Dermis blood vessel endothelial cell (primary cell): ENCODE results near the gene ESR1. TPM values are rescaled to one million over a fixed set of nuclear protein-coding genes. Genes with fewer than 3 reads are reported as not detected.
"Not testable (repeated sequence)": the region's sequence is repeated elsewhere in the genome, so short reads cannot be mapped to it uniquely, and the experiment has no call there.

ENCODE experiments used
- DNase-seq: peaks from one replicate; pipeline ENCODE4 v3.0.0; 2010
- total RNA-seq: library from RNA; depleted of rRNA; stranded (reverse); fragments of >200 nt; gene quantifications from 2 replicates; pipeline ENCODE4 v1.2.3, GENCODE V29; 2014

ESR1 gene
- total RNA-seq, 1 donor from 2014 or later: not detected

GRCh38 chr6:152057832-152058498 lies 250.5 kb downstream of the ESR1 start:
- no peak for DNase-seq

- DNase-seq: no peak
These were observed 252.4 kb downstream of the ESR1 start for GRCh38 chr6:152059909-152060308.

- DNase-seq: no peak
These were observed 255.0 kb downstream of the ESR1 start for GRCh38 chr6:152062476-152062875.

- DNase-seq: no peak
These were observed 255.9 kb downstream of the ESR1 start for GRCh38 chr6:152063170-152063921.

GRCh38 chr6:152068622-152069261 lies 261.3 kb downstream of the ESR1 start:
- DNase-seq: peak; percentile 51

- no peak for DNase-seq
These were observed 263.1 kb downstream of the ESR1 start for GRCh38 chr6:152070556-152070955.

- no peak for DNase-seq
These were observed 263.8 kb downstream of the ESR1 start for GRCh38 chr6:152071318-152071717.

GRCh38 chr6:152071843-152072242 lies 264.4 kb downstream of the ESR1 start:
- DNase-seq: no peak

- not testable (repeated sequence) for DNase-seq
These were observed 268.8 kb downstream of the ESR1 start for GRCh38 chr6:152076242-152076641.

GRCh38 chr6:152078001-152078400 lies 270.5 kb downstream of the ESR1 start:
- no peak for DNase-seq

GRCh38 chr6:152078804-152079203 lies 271.3 kb downstream of the ESR1 start:
- no peak for DNase-seq

- peak; percentile 57 for DNase-seq
These were observed 278.0 kb downstream of the ESR1 start for GRCh38 chr6:152085451-152085921.

GRCh38 chr6:152086223-152086873 lies 278.9 kb downstream of the ESR1 start:
- DNase-seq: no peak

- no peak for DNase-seq
These were observed 279.6 kb downstream of the ESR1 start for GRCh38 chr6:152087096-152087495.

GRCh38 chr6:152087701-152088100 lies 280.2 kb downstream of the ESR1 start:
- DNase-seq: no peak

GRCh38 chr6:152089992-152090391 lies 282.5 kb downstream of the ESR1 start:
- DNase-seq: peak; percentile 15

- peak; percentile 61 for DNase-seq
These were observed 283.7 kb downstream of the ESR1 start for GRCh38 chr6:152091201-152091600.

- no peak for DNase-seq
These were observed 284.4 kb downstream of the ESR1 start for GRCh38 chr6:152091851-152092341.

GRCh38 chr6:152093711-152094110 lies 286.2 kb downstream of the ESR1 start:
- no peak for DNase-seq

GRCh38 chr6:152094276-152094675 lies 286.8 kb downstream of the ESR1 start:
- DNase-seq: no peak

- peak; percentile 97 for DNase-seq
These were observed 287.6 kb downstream of the ESR1 start for GRCh38 chr6:152094992-152095592.

- peak; percentile 12 for DNase-seq
These were observed 289.5 kb downstream of the ESR1 start for GRCh38 chr6:152096863-152097496.
